ENCODE results near the gene NSD1.

Gene NSD1

DNA sequence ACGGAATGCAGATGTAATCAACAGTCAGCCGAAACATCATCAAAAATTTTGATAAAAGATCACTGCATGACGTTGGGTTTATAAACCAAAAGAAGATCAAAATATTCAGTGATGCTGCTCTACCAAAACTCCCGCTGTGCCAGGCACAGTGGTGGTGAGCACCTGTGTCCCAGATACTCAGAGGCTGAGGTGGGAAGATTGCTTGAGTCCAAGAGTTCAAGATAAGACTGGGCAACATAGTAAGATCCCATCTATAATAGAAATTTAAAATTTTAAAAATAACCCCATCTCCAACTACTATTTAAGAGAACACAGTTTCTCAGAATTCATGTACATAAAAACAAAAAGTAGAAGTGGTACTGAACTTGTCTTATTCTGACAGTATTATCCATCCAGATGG lies 214.1 kb downstream of the NSD1 start:
- no peak overlapping the region for H3K27ac ChIP-seq
- TF ChIP-seq, protein P1, sequence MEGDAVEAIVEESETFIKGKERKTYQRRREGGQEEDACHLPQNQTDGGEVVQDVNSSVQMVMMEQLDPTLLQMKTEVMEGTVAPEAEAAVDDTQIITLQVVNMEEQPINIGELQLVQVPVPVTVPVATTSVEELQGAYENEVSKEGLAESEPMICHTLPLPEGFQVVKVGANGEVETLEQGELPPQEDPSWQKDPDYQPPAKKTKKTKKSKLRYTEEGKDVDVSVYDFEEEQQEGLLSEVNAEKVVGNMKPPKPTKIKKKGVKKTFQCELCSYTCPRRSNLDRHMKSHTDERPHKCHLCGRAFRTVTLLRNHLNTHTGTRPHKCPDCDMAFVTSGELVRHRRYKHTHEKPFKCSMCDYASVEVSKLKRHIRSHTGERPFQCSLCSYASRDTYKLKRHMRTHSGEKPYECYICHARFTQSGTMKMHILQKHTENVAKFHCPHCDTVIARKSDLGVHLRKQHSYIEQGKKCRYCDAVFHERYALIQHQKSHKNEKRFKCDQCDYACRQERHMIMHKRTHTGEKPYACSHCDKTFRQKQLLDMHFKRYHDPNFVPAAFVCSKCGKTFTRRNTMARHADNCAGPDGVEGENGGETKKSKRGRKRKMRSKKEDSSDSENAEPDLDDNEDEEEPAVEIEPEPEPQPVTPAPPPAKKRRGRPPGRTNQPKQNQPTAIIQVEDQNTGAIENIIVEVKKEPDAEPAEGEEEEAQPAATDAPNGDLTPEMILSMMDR (conservative IDR thresholded peaks at IDR 0.05), result no peak

DNA sequence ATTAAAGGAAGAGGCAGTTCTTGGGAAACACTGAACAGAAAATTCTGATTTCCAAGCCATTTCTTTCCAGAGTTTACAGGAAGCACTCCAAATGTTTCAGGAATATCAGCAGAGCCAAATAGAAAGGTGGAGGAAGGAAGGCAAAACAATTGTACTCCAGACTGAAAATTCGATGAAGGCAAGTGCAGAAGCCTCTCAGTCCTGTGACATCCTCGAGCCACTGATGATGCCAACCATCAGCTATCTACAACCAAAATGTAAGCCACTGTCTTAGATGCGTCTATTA lies 215.7 kb downstream of the NSD1 start:
- H3K27ac ChIP-seq, result no peak overlapping the region
- TF ChIP-seq, protein P1 (conservative IDR thresholded peaks at IDR 0.05), result no peak

DNA sequence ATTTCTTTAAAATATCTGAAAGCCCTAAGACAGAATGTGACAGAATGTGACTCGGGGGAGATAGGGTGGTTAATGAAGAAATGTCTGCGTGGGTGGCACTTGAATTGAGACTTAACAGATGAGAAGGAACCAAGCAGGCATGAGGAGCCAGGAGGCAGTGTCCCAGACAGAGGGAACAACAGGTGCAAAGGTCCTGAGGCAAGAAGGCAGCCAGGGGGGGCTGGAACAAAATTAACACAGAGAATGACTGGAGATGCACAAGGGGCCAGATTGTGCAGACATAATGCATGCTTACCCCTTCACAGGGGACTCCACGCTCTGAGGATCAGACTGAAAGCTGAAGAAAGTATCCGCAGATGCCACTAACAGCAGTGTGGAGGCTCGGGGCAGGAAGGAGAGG lies 216.2 kb downstream of the NSD1 start:
- TF ChIP-seq, protein P1 (conservative IDR thresholded peaks at IDR 0.05), result no peak
- no peak overlapping the region for H3K27ac ChIP-seq
